HepG2 (cell line): ENCODE results near the gene GON7. TPM values are rescaled to one million over a fixed set of nuclear protein-coding genes. Genes with fewer than 3 reads are reported as not detected.
A peak's percentile ranks its signal among the peaks of the same experiment; 100 is the strongest.

Experiments used
- ARID4A ChIP-seq: sonication (generic); formaldehyde crosslinking; IDR thresholded peaks from 2 replicates; pipeline ENCODE4 v1.5.0; 2020; ENCODE audit warnings: mild to moderate bottlenecking, missing genetic modification reagents, borderline replicate concordance
- CHD2 ChIP-seq: IDR thresholded peaks from 2 replicates; pipeline ENCODE4 v1.6.1; 2011; ENCODE audit warnings: low read depth, low read length, improper control_type of control experiment
- DMAP1 ChIP-seq: IDR thresholded peaks from 2 replicates; pipeline ENCODE4 v1.6.1; 2016
- DPF2 ChIP-seq: sonication (generic); formaldehyde crosslinking; IDR thresholded peaks from 2 replicates; pipeline ENCODE4 v1.4.0; 2020; ENCODE audit warnings: mild to moderate bottlenecking, low read depth, missing genetic modification reagents, borderline replicate concordance
- ELF4 ChIP-seq: sonication (generic); formaldehyde crosslinking; IDR thresholded peaks from 2 replicates; pipeline ENCODE4 v1.5.0; 2020; ENCODE audit warnings: missing genetic modification reagents, mild to moderate bottlenecking, moderate library complexity, borderline replicate concordance
- FOXJ3 ChIP-seq: sonication (generic); formaldehyde crosslinking; IDR thresholded peaks from 2 replicates; pipeline ENCODE4 v1.4.0; 2020; ENCODE audit warnings: missing genetic modification reagents, mild to moderate bottlenecking, borderline replicate concordance
- ISL2 ChIP-seq: sonication (generic); formaldehyde crosslinking; IDR thresholded peaks from 2 replicates; pipeline ENCODE4 v1.5.0; 2020; ENCODE audit warnings: missing genetic modification reagents
- RFXAP ChIP-seq: sonication (generic); formaldehyde crosslinking; IDR thresholded peaks from 2 replicates; pipeline ENCODE4 v1.4.0; 2020; ENCODE audit warnings: missing genetic modification reagents, borderline replicate concordance
- SMC3 ChIP-seq: IDR thresholded peaks from 2 replicates; pipeline ENCODE4 v1.6.1; 2011; ENCODE audit warnings: low read length, improper control_type of control experiment
- ZBTB40 ChIP-seq, 2 experiments: fragments of 450-650 bp in 1 of 2; sonication (generic) in 1 of 2; formaldehyde crosslinking in 1 of 2; IDR thresholded peaks; 2 replicates each; pipeline versions ENCODE4 v1.6.1 to v1.8.0; 2016 to 2022; ENCODE audit warnings: antibody characterized with exemption in 1 of 2, mild to moderate bottlenecking in 1 of 2, missing genetic modification reagents in 1 of 2
- ZBTB7B ChIP-seq: sonication (generic); formaldehyde crosslinking; IDR thresholded peaks from 2 replicates; pipeline ENCODE4 v1.4.0; 2020; ENCODE audit warnings: missing genetic modification reagents
- ZC3H4 ChIP-seq: sonication (generic); formaldehyde crosslinking; IDR thresholded peaks from 2 replicates; pipeline ENCODE4 v1.4.0; 2020; ENCODE audit warnings: missing genetic modification reagents, borderline replicate concordance
- ZNF205 ChIP-seq: IDR thresholded peaks from 2 replicates; pipeline ENCODE4 v1.6.1; 2018; ENCODE audit warnings: missing biosample characterization, missing genetic modification reagents
- ZNF564 ChIP-seq: sonication (generic); formaldehyde crosslinking; IDR thresholded peaks from 2 replicates; pipeline ENCODE4 v1.8.1; 2023; ENCODE audit warnings: mild to moderate bottlenecking, missing genetic modification reagents
- polyA plus RNA-seq, 8 experiments: library from polyadenylated mRNA; depleted of rRNA in 3 of 8; stranded (reverse) in 7 of 8; unstranded in 1 of 8; fragments of >200 nt; fragmentation: Illumina TruSeq in 4 of 8; extraction: Trizol in 4 of 8; gene quantifications; 2 replicates each; pipeline versions ENCODE4 v1.2.1 to v1.2.3, GENCODE V29; 2011 to 2016; ENCODE audit warnings: low read depth in 4 of 8, missing spikeins in 1 of 8, mixed read lengths in 1 of 8; ENCODE audit not compliant: insufficient read depth in 1 of 8
- total RNA-seq, 5 experiments: library from RNA; depleted of rRNA; stranded (reverse); fragments of >200 nt; fragmentation: Illumina TruSeq; extraction: Trizol; gene quantifications; 2 replicates each; pipeline ENCODE4 v1.2.3, GENCODE V29; 2016; ENCODE audit warnings: low read depth in 1 of 5

GON7 gene
- total and polyA plus RNA-seq, 2 of the 13 experiments (the other 11 are each of a cell fraction or from before 2014, with no cell fraction given), result 11.9 to 28.0 TPM

- no peak for TF ChIP-seq ZBTB40 (IDR thresholded peaks at IDR 0.05)
- TF ChIP-seq ZBTB40 (CRISPR knock-in tag; IDR thresholded peaks at IDR 0.05), result 0 out of 2 replicates have a peak, but pooled peaks have one; percentile 70
- TF ChIP-seq ARID4A (CRISPR knock-in tag), result peak; percentile 87
- TF ChIP-seq ZNF205 (CRISPR knock-in tag), result 0 out of 2 replicates have a peak, but pooled peaks have one; percentile 17
- TF ChIP-seq ISL2 (CRISPR knock-in tag), result no peak; the same call in 1 of the 2 replicates
- TF ChIP-seq ELF4 (CRISPR knock-in tag), result no peak
- TF ChIP-seq ZC3H4 (CRISPR knock-in tag), result no peak
- TF ChIP-seq DMAP1, result peak; percentile 57
- TF ChIP-seq ZBTB7B, result peak; percentile 40; the same call in 1 of the 2 replicates
- TF ChIP-seq CHD2, result peak; percentile 38; the same call in 1 of the 2 replicates
- peak; percentile 24; the same call in 1 of the 2 replicates for TF ChIP-seq RFXAP
- no peak for TF ChIP-seq DPF2
- peak; percentile 84 for TF ChIP-seq ZNF564
- no peak for TF ChIP-seq SMC3
- 0 out of 2 replicates have a peak, but pooled peaks have one; percentile 16 for TF ChIP-seq FOXJ3 (CRISPR knock-in tag)
Measured at GRCh38 chr14:93184391-93185348, 22.2 kb downstream of the GON7 start, which contains the start of the genes LYSET and MOAP1 (continued).
